Measurements from ENCODE around the gene PSME3.

Gene PSME3

GRCh38 chr17:42818379-42818778 is 14.8 kb upstream of the PSME3 start:
- DNase-seq: no peak

- peak; percentile 73 for DNase-seq
Observed at GRCh38 chr17:42819939-42820535, 13.2 kb upstream of the PSME3 start.

- DNase-seq: no peak
Observed at GRCh38 chr17:42821176-42821575, 12.0 kb upstream of the PSME3 start.

GRCh38 chr17:42827472-42827871 is 5.7 kb upstream of the PSME3 start:
- no peak for DNase-seq

- no peak for DNase-seq
Observed at GRCh38 chr17:42830971-42831370, 2.2 kb upstream of the PSME3 start.

GRCh38 chr17:42832213-42832933 is 824 bp upstream of the PSME3 start:
- no peak for DNase-seq

- DNase-seq: no peak
Observed at GRCh38 chr17:42833767-42834422, 698 bp downstream of the PSME3 start.

GRCh38 chr17:42835732-42836131 is 2.5 kb downstream of the PSME3 start:
- no peak for DNase-seq

- DNase-seq: no peak
Observed at GRCh38 chr17:42841975-42842685, 8.9 kb downstream of the PSME3 start.

- peak; percentile 25 for DNase-seq
Observed at GRCh38 chr17:42843358-42843934, 10.2 kb downstream of the PSME3 start.

- DNase-seq: no peak
Observed at GRCh38 chr17:42844271-42844670, 11.1 kb downstream of the PSME3 start, which contains the start of gene AOC2. Gene AOC2 (plus strand): TSS chr17:42844580. CDS start chr17:42844627, 47 bp downstream.

- no peak for DNase-seq
Observed at GRCh38 chr17:42844761-42845555, 11.8 kb downstream of the PSME3 start.

GRCh38 chr17:42845556-42845917 is 12.3 kb downstream of the PSME3 start:
- no peak for DNase-seq

GRCh38 chr17:42845918-42846593 is 12.9 kb downstream of the PSME3 start:
- no peak for DNase-seq

- no peak for DNase-seq
Observed at GRCh38 chr17:42846594-42847280, 13.5 kb downstream of the PSME3 start.

- DNase-seq: no peak
Observed at GRCh38 chr17:42848093-42848492, 14.9 kb downstream of the PSME3 start.

GRCh38 chr17:42849031-42849430 is 15.8 kb downstream of the PSME3 start:
- DNase-seq: no peak

GRCh38 chr17:42849451-42850181 is 16.4 kb downstream of the PSME3 start:
- no peak for DNase-seq

GRCh38 chr17:42850954-42851353 is 17.8 kb downstream of the PSME3 start, which contains the start of gene AOC3:
Gene AOC3 (plus strand): TSS chr17:42851199. CDS start chr17:42851344, 145 bp downstream.
- DNase-seq: no peak
